Muscle of back (tissue), 11 donors: ENCODE results near the gene GNPTG. TPM values are rescaled to one million over a fixed set of nuclear protein-coding genes. Genes with fewer than 3 reads are reported as not detected.

Experiments
- DNase-seq, 3 donors: peaks; one replicate each; pipeline versions ENCODE4 v3.0.0 to v3.0.0-alpha.2; 2013
- polyA plus RNA-seq, 10 donors: library from polyadenylated mRNA; unstranded; fragments of 120-200 nt; gene quantifications; one replicate each; pipeline ENCODE4 v1.2.1, GENCODE V29; 2013; ENCODE audit not compliant: insufficient read length in 10 of 10

The GNPTG gene
- polyA plus RNA-seq, 10 donors = 21.1 to 43.0 (median 36.4) TPM

GRCh38 chr16:1367486-1368174 lies 15.9 kb downstream of the GNPTG start:
- DNase-seq = no peak

GRCh38 chr16:1371054-1371978 lies 19.6 kb downstream of the GNPTG start:
- no peak for DNase-seq

- DNase-seq = no peak
Observed at GRCh38 chr16:1372292-1372950, 20.7 kb downstream of the GNPTG start.

GRCh38 chr16:1374418-1375297 lies 22.9 kb downstream of the GNPTG start:
- no peak for DNase-seq

GRCh38 chr16:1375298-1375640 lies 23.5 kb downstream of the GNPTG start:
- DNase-seq = no peak

GRCh38 chr16:1375741-1376410 lies 24.1 kb downstream of the GNPTG start:
- no peak for DNase-seq

- DNase-seq = no peak
Observed at GRCh38 chr16:1377406-1378010, 25.8 kb downstream of the GNPTG start.

- DNase-seq = no peak
Observed at GRCh38 chr16:1378087-1378803, 26.5 kb downstream of the GNPTG start.

- peak; percentile 33 to 63 (median 38) for DNase-seq
Observed at GRCh38 chr16:1378804-1379303, 27.1 kb downstream of the GNPTG start.

- peak; percentile 29 to 73 (median 32) for DNase-seq
Observed at GRCh38 chr16:1379304-1380076, 27.8 kb downstream of the GNPTG start.

- DNase-seq = no peak
Observed at GRCh38 chr16:1380195-1380594, 28.5 kb downstream of the GNPTG start.

- DNase-seq = no peak
Observed at GRCh38 chr16:1381612-1382406, 30.1 kb downstream of the GNPTG start.

GRCh38 chr16:1383556-1383955 lies 31.8 kb downstream of the GNPTG start:
- DNase-seq = no peak

- DNase-seq = no peak
Observed at GRCh38 chr16:1385232-1385631, 33.5 kb downstream of the GNPTG start.

- no peak for DNase-seq
Observed at GRCh38 chr16:1387331-1387730, 35.6 kb downstream of the GNPTG start.

GRCh38 chr16:1389762-1390161 lies 38.0 kb downstream of the GNPTG start:
- no peak for DNase-seq

- no peak for DNase-seq
Observed at GRCh38 chr16:1390239-1390779, 38.6 kb downstream of the GNPTG start.

- DNase-seq = no peak
Observed at GRCh38 chr16:1392826-1393225, 41.1 kb downstream of the GNPTG start.
